ENCODE measurements around the gene L1CAM. TPM values are rescaled to one million over a fixed set of nuclear protein-coding genes. Genes with fewer than 3 reads are reported as not detected.

Gene L1CAM, protein sequence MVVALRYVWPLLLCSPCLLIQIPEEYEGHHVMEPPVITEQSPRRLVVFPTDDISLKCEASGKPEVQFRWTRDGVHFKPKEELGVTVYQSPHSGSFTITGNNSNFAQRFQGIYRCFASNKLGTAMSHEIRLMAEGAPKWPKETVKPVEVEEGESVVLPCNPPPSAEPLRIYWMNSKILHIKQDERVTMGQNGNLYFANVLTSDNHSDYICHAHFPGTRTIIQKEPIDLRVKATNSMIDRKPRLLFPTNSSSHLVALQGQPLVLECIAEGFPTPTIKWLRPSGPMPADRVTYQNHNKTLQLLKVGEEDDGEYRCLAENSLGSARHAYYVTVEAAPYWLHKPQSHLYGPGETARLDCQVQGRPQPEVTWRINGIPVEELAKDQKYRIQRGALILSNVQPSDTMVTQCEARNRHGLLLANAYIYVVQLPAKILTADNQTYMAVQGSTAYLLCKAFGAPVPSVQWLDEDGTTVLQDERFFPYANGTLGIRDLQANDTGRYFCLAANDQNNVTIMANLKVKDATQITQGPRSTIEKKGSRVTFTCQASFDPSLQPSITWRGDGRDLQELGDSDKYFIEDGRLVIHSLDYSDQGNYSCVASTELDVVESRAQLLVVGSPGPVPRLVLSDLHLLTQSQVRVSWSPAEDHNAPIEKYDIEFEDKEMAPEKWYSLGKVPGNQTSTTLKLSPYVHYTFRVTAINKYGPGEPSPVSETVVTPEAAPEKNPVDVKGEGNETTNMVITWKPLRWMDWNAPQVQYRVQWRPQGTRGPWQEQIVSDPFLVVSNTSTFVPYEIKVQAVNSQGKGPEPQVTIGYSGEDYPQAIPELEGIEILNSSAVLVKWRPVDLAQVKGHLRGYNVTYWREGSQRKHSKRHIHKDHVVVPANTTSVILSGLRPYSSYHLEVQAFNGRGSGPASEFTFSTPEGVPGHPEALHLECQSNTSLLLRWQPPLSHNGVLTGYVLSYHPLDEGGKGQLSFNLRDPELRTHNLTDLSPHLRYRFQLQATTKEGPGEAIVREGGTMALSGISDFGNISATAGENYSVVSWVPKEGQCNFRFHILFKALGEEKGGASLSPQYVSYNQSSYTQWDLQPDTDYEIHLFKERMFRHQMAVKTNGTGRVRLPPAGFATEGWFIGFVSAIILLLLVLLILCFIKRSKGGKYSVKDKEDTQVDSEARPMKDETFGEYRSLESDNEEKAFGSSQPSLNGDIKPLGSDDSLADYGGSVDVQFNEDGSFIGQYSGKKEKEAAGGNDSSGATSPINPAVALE
- polyA plus RNA-seq (2011; rRNA removed) (1.9 and 3.1 TPM in 2 replicates), polyA plus RNA-seq (2017; fragmentation: RNase III; extraction: RNeasy Plus Mini Kit Qiagen cat#74134 plus additional on column Dnase treatment) (12.8 to 14.2 TPM (median 13.3 TPM) in 3 replicates), polyA minus RNA-seq (2011; rRNA and poly(A)+ RNA removed) (4.3 and 5.0 TPM in 2 replicates)
- 2.7 and 4.0 TPM in 2 replicates for polyA plus RNA-seq (2012; cell fraction: cytosol; rRNA removed)
- polyA plus RNA-seq (2012; cell fraction: nucleus; rRNA removed), result 10.8 and 12.9 TPM in 2 replicates

GRCh38 chrX:153885968-153886903 lies at the start of gene L1CAM:
Gene L1CAM, minus strand, starts transcription at chrX:153886173. Its CDS starts 10,337 bp downstream, at chrX:153875836.
- peak within 1 kb of the TSS; percentile 91 for H3K4me2 ChIP-seq
- peaks cover 21% of the 10 kb centered on the region for H3K4me1 ChIP-seq
- peak in 1 of 2 experiments; percentile 32; a peak in 2 of 6 replicates for ATAC-seq
- CTCF ChIA-PET, result interaction anchor here (1.1 to 1.5 kb wide), 3 partner anchors 27 to 61 kb away, joined by 3 to 6 read pairs (median 3); no protein-coding TSS in a partner anchor
- DNase-seq (ENCODE audit: low read depth in 1 of 2, low spot score in 1 of 2), result no peak
- no peaks in the 10 kb centered on the region for H3K9me3 ChIP-seq
- TF ChIP-seq HES2 (IDR thresholded peaks at IDR 0.05) (no peak), BHLHE40 (IDR thresholded peaks at IDR 0.05; ENCODE audit: low read depth, low read length) (no peak), SMC3 (IDR thresholded peaks at IDR 0.05) (no peak), CBX2 (IDR thresholded peaks at IDR 0.05; ENCODE audit: borderline replicate concordance, low read depth) (no peak), HOXA7 (CRISPR knock-in tag; IDR thresholded peaks at IDR 0.05) (no peak), CEBPB (IDR thresholded peaks at IDR 0.05) (no peak), NR3C1 (IDR thresholded peaks at IDR 0.05) (no peak), HOXB5 (CRISPR knock-in tag; IDR thresholded peaks at IDR 0.05) (no peak), JUNB (IDR thresholded peaks at IDR 0.05) (no peak)
- TF ChIP-seq, protein P1, sequence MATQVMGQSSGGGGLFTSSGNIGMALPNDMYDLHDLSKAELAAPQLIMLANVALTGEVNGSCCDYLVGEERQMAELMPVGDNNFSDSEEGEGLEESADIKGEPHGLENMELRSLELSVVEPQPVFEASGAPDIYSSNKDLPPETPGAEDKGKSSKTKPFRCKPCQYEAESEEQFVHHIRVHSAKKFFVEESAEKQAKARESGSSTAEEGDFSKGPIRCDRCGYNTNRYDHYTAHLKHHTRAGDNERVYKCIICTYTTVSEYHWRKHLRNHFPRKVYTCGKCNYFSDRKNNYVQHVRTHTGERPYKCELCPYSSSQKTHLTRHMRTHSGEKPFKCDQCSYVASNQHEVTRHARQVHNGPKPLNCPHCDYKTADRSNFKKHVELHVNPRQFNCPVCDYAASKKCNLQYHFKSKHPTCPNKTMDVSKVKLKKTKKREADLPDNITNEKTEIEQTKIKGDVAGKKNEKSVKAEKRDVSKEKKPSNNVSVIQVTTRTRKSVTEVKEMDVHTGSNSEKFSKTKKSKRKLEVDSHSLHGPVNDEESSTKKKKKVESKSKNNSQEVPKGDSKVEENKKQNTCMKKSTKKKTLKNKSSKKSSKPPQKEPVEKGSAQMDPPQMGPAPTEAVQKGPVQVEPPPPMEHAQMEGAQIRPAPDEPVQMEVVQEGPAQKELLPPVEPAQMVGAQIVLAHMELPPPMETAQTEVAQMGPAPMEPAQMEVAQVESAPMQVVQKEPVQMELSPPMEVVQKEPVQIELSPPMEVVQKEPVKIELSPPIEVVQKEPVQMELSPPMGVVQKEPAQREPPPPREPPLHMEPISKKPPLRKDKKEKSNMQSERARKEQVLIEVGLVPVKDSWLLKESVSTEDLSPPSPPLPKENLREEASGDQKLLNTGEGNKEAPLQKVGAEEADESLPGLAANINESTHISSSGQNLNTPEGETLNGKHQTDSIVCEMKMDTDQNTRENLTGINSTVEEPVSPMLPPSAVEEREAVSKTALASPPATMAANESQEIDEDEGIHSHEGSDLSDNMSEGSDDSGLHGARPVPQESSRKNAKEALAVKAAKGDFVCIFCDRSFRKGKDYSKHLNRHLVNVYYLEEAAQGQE (IDR thresholded peaks at IDR 0.05), result no peak
- TF ChIP-seq, protein P2, sequence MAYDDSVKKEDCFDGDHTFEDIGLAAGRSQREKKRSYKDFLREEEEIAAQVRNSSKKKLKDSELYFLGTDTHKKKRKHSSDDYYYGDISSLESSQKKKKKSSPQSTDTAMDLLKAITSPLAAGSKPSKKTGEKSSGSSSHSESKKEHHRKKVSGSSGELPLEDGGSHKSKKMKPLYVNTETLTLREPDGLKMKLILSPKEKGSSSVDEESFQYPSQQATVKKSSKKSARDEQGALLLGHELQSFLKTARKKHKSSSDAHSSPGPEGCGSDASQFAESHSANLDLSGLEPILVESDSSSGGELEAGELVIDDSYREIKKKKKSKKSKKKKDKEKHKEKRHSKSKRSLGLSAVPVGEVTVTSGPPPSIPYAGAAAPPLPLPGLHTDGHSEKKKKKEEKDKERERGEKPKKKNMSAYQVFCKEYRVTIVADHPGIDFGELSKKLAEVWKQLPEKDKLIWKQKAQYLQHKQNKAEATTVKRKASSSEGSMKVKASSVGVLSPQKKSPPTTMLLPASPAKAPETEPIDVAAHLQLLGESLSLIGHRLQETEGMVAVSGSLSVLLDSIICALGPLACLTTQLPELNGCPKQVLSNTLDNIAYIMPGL (CRISPR knock-in tag; IDR thresholded peaks at IDR 0.05; ENCODE audit: borderline replicate concordance), result no peak
- TF ChIP-seq, protein P3, sequence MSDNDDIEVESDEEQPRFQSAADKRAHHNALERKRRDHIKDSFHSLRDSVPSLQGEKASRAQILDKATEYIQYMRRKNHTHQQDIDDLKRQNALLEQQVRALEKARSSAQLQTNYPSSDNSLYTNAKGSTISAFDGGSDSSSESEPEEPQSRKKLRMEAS (IDR thresholded peaks at IDR 0.05), result no peak
- H3K4me3 ChIP-seq, result peak within 1 kb of the TSS; percentile 52
- POLR2A ChIA-PET, result no interaction called here
- 64% methylated on average over 22 of the region's 94 CpGs for WGBS (ENCODE audit: missing lambda C conversion rate)
- FAIRE-seq, result no peak
- H3K27ac ChIP-seq, result peak within 1 kb of the TSS; percentile 33 to 81; a peak in 5 of 6 replicates
